Measurements from ENCODE around the gene ANKRD13D. TPM values are rescaled to one million over a fixed set of nuclear protein-coding genes. Genes with fewer than 3 reads are reported as not detected.

Gene ANKRD13D
- total RNA-seq, 1 donor: 34.4 TPM

- Histone ChIP-seq H3K9me3 (ENCODE audit: low read depth, low read length) (no peaks in the 10 kb centered on the region), H2AFZ (ENCODE audit: low read length) (no peak overlapping the region), H4K20me1 (ENCODE audit: insufficient read depth, low read length) (peaks cover 53% of the 10 kb centered on the region), H3K27me3 (ENCODE audit: insufficient read depth, low read length) (no peaks in the 10 kb centered on the region), H3K36me3 (ENCODE audit: insufficient read depth, low read length) (peaks cover 8% of the 10 kb centered on the region), H3K27ac (ENCODE audit: low read depth, low read length) (no peak overlapping the region), H3K4me1 (ENCODE audit: insufficient read depth, low read length) (peaks cover 59% of the 10 kb centered on the region), H3K79me2 (ENCODE audit: insufficient read depth, low read length) (peaks cover 94% of the 10 kb centered on the region), H3K4me3 (ENCODE audit: insufficient read depth, low read length) (no peak overlapping the region), H3K4me2 (ENCODE audit: insufficient read depth, low read length) (peak overlapping the region; percentile 23)
- no peak for TF ChIP-seq CTCF (IDR thresholded peaks at IDR 0.05; ENCODE audit: extremely low read depth, low read depth, low read length)
- peak; percentile 92 for DNase-seq (ENCODE audit: insufficient read length, low spot score, missing footprints)
These were observed 18.6 kb upstream of the ANKRD13D start for GRCh38 chr11:67270256-67271204.

GRCh38 chr11:67271205-67271540, 17.9 kb upstream of the ANKRD13D start:
- H2AFZ ChIP-seq (ENCODE audit: low read length): no peak overlapping the region

GRCh38 chr11:67271541-67272284, 17.4 kb upstream of the ANKRD13D start:
- H2AFZ ChIP-seq (ENCODE audit: low read length): no peak overlapping the region
- no peaks in the 10 kb centered on the region for H3K9me3 ChIP-seq (ENCODE audit: low read depth, low read length)
- H3K4me2 ChIP-seq (ENCODE audit: insufficient read depth, low read length): no peak overlapping the region
- no peak for TF ChIP-seq CTCF (IDR thresholded peaks at IDR 0.05; ENCODE audit: extremely low read depth, low read depth, low read length)
- H3K36me3 ChIP-seq (ENCODE audit: insufficient read depth, low read length): peaks cover 8% of the 10 kb centered on the region
- H3K27me3 ChIP-seq (ENCODE audit: insufficient read depth, low read length): no peaks in the 10 kb centered on the region
- peaks cover 100% of the 10 kb centered on the region for H3K79me2 ChIP-seq (ENCODE audit: insufficient read depth, low read length)
- H3K4me3 ChIP-seq (ENCODE audit: insufficient read depth, low read length): no peak overlapping the region
- no peak overlapping the region for H3K27ac ChIP-seq (ENCODE audit: low read depth, low read length)
- peaks cover 58% of the 10 kb centered on the region for H3K4me1 ChIP-seq (ENCODE audit: insufficient read depth, low read length)
- peak; percentile 85 for DNase-seq (ENCODE audit: insufficient read length, low spot score, missing footprints)
- peaks cover 53% of the 10 kb centered on the region for H4K20me1 ChIP-seq (ENCODE audit: insufficient read depth, low read length)

More at GRCh38 chr11:67271205-67271540, 17.9 kb upstream of the ANKRD13D start:
- Histone ChIP-seq H3K4me1 (ENCODE audit: insufficient read depth, low read length) (peaks cover 55% of the 10 kb centered on the region), H3K79me2 (ENCODE audit: insufficient read depth, low read length) (peaks cover 96% of the 10 kb centered on the region), H3K36me3 (ENCODE audit: insufficient read depth, low read length) (peaks cover 8% of the 10 kb centered on the region), H3K4me2 (ENCODE audit: insufficient read depth, low read length) (no peak overlapping the region), H3K27ac (ENCODE audit: low read depth, low read length) (no peak overlapping the region), H4K20me1 (ENCODE audit: insufficient read depth, low read length) (peaks cover 53% of the 10 kb centered on the region), H3K4me3 (ENCODE audit: insufficient read depth, low read length) (no peak overlapping the region), H3K9me3 (ENCODE audit: low read depth, low read length) (no peaks in the 10 kb centered on the region), H3K27me3 (ENCODE audit: insufficient read depth, low read length) (no peaks in the 10 kb centered on the region)
- no peak for TF ChIP-seq CTCF (IDR thresholded peaks at IDR 0.05; ENCODE audit: extremely low read depth, low read depth, low read length)
- no peak for DNase-seq (ENCODE audit: insufficient read length, low spot score, missing footprints)

Data from osteoblast (primary cell).